Fibroblast of peridontal ligament (primary cell): ENCODE measurements around the gene C9orf50.

Experiments used
- DNase-seq: peaks from one replicate; pipeline ENCODE4 v3.0.0-alpha.2; 2010; ENCODE audit errors: extremely low read depth

C9orf50 gene

GRCh38 chr9:129591916-129592315 lies 29.0 kb downstream of the C9orf50 start:
- no peak for DNase-seq

DNA sequence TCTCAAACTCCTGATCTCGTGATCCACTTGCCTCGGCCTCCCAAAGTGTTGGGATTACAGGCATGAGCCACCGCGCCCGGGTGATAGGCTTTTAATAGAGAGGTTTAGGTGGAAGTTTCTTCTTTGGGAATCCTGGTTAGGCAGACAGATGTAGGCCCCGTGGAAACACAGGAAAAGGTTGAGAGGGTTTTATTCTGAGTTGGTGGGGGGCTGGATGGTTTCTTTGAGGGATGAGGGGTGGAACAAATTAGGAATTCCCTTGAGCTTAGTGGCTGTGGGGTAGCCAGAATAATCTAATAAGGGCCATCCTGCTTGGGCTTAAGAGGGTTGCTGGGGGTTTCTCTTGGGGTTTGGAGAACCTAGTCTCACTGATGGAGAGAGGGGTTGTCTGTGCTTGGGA lies 30.4 kb downstream of the C9orf50 start:
- no peak for DNase-seq

GRCh38 chr9:129587487-129588262 lies 33.2 kb downstream of the C9orf50 start:
- peak; percentile 56 for DNase-seq

DNA sequence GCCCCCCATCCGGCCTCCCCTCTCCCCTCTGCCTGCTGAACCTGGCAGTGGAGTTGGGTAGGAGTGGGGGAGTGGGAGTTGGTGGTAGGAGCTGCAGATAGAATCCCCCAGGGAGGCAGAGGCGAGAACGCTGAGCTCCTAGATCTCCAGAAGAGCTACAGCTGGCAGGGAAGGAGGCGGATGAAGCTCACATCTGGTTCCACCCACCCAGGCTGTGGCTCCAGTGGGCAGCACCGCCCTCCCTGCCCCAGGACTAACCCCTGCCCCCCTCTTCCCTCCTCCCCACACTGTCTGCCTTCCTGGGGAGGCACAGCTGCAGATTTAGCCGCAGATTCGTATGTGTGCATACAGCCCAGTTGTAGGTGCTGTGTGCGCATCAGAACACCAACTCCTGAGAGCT lies 34.2 kb downstream of the C9orf50 start:
- DNase-seq, result peak; percentile 57

DNA sequence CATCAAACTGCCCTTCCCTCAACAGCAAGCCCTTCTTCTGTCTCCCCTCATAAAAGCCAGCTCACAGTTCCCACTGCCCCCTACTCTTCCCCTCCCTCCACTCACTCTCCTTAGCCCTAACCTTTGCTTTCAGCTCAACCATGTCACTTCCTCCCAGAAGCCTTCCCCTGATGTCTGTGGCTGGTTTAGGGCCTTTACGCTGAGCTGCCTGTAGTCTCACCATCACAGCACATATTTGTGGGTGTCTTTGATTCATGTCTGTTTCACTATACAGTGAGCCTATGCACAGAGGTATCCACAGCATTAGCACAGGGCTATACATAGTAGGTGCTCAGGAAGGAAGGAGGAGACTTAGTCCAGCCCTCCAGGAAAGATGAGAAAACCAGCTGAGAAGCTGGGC lies 34.7 kb downstream of the C9orf50 start:
- no peak for DNase-seq

DNA sequence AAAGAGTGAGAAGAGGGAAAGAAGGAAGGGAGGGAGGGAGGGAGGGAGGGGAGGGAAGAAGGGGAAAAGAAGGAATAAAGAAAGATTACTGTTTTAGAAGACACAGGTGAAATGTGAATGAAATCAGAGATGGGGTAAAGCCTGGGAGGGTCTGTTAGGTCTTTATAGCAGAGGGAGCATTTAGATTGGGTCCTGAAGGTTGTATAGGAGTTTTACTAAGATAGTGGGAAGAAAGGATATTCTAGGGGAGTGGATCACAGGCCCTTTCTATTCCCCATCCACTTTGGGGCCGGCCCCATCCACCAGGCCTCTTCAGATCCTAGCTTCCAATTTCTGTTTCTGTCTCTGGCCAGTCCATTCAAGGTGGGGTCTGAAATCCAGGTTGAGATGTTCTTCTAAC lies 35.5 kb downstream of the C9orf50 start:
- no peak for DNase-seq

GRCh38 chr9:129584136-129584535 lies 36.8 kb downstream of the C9orf50 start:
- DNase-seq, result peak; percentile 88

DNA sequence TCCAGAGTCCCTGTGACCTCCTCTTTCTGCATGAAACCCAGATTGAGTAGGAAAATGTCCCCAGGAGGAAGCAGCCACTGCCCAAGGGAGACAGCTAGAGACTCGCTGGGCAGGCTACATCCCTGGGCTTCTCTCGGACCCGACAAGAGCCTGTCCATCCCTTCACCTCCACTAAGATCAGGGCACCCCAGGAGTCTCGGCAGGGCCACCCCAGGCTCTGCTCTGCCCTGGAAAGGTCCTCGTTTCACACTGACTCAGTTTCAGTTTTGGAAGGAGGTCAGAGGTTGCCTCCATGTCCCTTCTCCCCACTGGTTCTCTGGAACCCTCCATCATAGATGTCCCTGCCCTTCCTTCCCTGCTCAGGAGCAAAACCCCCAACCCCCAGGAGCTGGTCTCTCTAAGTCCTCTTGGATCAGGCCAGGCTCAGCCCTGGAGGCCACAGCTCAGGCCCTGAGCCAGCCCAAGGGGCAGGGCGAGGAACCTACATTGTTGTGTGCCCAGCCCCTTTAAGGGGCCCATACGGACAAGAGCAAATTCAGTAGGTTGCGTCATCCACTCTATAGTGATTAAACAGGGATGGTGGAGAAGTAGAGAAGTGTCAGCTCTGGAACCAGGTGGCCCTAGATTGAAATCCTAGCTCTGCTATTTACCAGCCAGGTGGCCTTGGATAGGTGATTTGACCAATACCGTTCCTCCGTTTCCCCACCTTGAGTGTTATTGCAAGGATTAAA lies 37.4 kb downstream of the C9orf50 start:
- DNase-seq, result no peak

DNA sequence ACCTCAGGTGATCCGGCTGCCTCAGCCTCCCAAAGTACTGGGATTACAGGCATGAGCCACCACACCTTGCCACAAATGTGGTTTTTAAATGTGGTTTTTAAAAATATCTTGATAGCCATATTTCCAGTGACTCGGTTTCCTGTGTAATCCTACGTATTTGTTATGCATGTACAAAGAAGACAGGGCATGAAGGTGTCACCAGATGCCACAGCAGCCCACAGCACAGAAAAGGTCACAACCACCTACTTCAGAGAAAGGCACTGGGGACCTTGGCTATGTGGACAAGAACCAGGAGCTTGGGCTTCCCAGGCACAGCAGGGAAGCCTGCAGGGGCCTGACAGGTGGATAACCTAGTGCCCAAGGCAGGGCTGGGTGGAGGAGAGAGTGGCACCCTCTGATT lies 38.0 kb downstream of the C9orf50 start:
- no peak for DNase-seq

- DNase-seq, result no peak
Observed at GRCh38 chr9:129581505-129582189, 39.3 kb downstream of the C9orf50 start.

GRCh38 chr9:129580211-129580915 lies 40.5 kb downstream of the C9orf50 start:
- no peak for DNase-seq

DNA sequence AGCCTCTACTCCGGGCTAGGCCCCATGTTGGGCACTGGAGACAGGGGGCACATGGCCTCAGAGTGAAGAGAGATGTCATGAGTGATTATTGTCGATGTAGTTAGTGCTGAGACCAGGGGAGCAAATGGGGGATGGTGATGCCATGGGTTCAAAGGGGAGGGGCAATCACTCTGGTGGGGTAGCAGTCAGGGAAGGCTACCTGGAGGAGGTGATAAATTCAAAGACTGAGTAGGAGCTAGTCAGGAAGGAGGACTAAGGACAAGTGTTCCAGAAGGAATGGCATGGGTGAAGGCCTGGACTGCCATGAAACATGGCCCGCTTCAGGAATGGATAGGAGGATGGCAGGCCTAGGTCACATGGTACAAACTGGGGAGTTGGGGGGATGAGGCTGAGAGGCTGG lies 41.6 kb downstream of the C9orf50 start:
- no peak for DNase-seq

DNA sequence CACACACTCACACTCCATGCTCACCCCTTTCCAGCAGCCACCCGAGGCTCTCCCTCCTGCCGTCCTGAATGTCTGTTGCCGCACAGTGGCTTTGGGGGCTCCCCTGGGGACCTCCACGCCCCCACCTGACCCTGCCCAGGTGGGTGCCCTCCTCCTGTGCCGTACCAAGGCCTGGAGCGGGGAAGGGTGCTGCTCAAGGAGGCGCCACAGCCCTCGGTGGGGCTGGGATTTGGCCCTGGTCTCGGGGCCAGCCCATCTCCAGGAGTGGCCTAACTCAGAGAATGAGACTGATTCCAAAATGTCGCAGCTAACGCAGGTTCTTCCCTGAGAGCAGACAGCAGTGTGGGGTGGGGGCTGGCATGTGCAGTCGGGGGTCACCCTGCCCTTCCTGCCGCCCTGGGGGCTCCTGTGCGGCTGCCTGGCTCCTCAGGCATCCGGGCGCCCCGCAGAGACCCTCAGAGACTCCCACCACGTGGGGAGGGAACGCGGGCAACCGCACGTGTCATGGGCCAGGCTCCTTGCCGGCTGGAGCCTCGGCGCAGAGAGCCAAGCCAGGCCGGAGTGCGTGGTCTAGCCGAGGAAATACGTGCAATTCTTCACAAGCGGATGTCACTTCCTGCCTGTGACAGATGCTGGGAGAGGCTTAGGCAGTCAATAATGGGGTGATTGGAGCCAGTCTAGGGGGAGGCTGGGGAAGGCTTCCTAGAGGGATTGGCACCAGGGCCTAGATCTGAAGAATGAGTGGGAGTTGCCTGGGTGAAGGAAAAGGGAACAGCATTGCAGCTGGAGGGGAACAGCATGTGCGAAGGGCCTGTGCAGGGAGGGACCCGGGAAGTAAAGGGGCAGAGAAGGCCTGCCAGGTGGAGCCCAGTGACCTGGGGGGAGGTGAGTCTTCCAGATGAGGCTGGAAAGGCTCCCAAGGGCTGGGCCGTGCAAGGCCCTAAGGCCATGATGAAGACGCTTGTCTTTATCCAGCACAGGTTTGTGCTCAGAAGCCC lies 44.1 kb downstream of the C9orf50 start:
- DNase-seq, result no peak

- no peak for DNase-seq
Observed at GRCh38 chr9:129575818-129576217, 45.1 kb downstream of the C9orf50 start.

DNA sequence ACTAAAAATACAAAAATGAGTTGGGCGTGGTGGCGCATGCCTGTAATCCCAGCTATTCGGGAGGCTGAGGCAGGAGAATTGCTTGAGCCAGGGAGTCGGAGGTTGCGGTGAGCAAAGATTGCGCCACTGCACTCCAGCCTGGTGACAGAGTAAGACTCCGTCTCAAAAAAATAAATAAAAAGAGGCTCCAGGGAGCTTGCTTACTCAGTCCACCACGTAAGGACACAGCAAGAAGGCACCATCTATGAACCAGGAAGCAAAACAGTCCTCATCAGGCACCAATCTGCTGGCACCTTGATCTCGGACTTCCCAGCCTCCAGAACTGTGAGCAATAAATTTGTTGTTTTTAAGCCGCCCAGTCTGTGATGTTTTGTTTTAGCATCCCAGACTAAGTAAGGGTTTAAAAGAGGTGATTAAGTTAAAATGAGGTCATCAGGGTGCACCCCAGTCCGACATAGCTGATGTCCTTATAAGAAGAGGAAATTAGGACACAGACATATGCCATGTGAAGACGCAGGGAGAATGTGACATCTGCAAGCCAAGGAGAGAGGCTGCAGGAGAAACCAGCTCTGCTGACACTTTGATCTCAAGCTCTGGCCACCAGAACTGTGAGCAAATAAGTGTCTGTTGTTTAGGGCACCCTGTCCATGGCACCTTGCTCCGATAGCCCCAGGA lies 45.9 kb downstream of the C9orf50 start:
- peak; percentile 82 for DNase-seq

DNA sequence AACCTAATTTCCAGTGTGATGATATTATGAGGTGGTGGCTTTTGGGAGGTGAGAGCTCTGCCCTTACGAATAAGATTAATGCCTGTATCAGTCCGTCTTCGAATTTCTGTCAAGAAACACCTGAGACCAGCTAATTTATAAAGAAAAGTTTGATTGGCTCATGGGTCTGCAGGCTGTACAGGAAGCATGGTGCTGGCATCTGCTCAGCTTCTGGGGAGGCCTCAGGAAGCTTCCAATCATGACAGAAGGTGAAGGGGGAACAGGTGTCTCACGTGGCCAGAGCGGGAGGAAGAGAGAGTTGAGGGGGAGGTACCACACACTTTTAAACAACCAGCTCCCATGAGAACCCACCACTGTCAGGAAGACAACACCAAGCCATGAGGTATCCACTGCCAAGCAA lies 46.9 kb downstream of the C9orf50 start:
- no peak for DNase-seq

- DNase-seq, result no peak
Observed at GRCh38 chr9:129572517-129572916, 48.4 kb downstream of the C9orf50 start.

GRCh38 chr9:129572052-129572425 lies 48.9 kb downstream of the C9orf50 start:
- no peak for DNase-seq

GRCh38 chr9:129571298-129572051 lies 49.4 kb downstream of the C9orf50 start:
- no peak for DNase-seq
